ENCODE measurements around the gene NFX1.
A peak's percentile ranks its signal among the peaks of the same experiment; 100 is the strongest.
"Not testable (repeated sequence)": the region's sequence is repeated elsewhere in the genome, so short reads cannot be mapped to it uniquely, and the experiment has no call there.

The NFX1 gene

GRCh38 chr9:33304362-33304761, 14.0 kb downstream of the NFX1 start:
- no peak for TF ChIP-seq CTCF (conservative IDR thresholded peaks at IDR 0.05; ENCODE audit: low read length)
- DNase-seq (ENCODE audit: low read depth): no peak
- H3K4me3 ChIP-seq (ENCODE audit: low read length): no peak overlapping the region

- no peak for DNase-seq (ENCODE audit: low read depth)
- H3K4me3 ChIP-seq (ENCODE audit: low read length): no peak overlapping the region
- TF ChIP-seq CTCF (conservative IDR thresholded peaks at IDR 0.05; ENCODE audit: low read length): no peak
Measured at GRCh38 chr9:33306037-33306436, 15.7 kb downstream of the NFX1 start.

- no peak for TF ChIP-seq CTCF (conservative IDR thresholded peaks at IDR 0.05; ENCODE audit: low read length)
- no peak for DNase-seq (ENCODE audit: low read depth)
Measured at GRCh38 chr9:33307067-33307466, 16.8 kb downstream of the NFX1 start.

GRCh38 chr9:33309903-33310302, 19.6 kb downstream of the NFX1 start:
- H3K4me3 ChIP-seq (ENCODE audit: low read length): no peak overlapping the region
- TF ChIP-seq CTCF (conservative IDR thresholded peaks at IDR 0.05; ENCODE audit: low read length): no peak
- no peak for DNase-seq (ENCODE audit: low read depth)

More at GRCh38 chr9:33307067-33307466, 16.8 kb downstream of the NFX1 start:
- H3K4me3 ChIP-seq (ENCODE audit: low read length): no peak overlapping the region

- TF ChIP-seq CTCF (conservative IDR thresholded peaks at IDR 0.05; ENCODE audit: low read length): no peak
- no peak overlapping the region for H3K4me3 ChIP-seq (ENCODE audit: low read length)
Measured at GRCh38 chr9:33310748-33311147, 20.4 kb downstream of the NFX1 start.

GRCh38 chr9:33311953-33312352, 21.6 kb downstream of the NFX1 start:
- DNase-seq (ENCODE audit: low read depth): no peak
- no peak for TF ChIP-seq CTCF (conservative IDR thresholded peaks at IDR 0.05; ENCODE audit: low read length)

More at GRCh38 chr9:33310748-33311147, 20.4 kb downstream of the NFX1 start:
- DNase-seq (ENCODE audit: low read depth): no peak

GRCh38 chr9:33315371-33315770, 25.1 kb downstream of the NFX1 start:
- no peak overlapping the region for H3K4me3 ChIP-seq (ENCODE audit: low read length)
- TF ChIP-seq CTCF (conservative IDR thresholded peaks at IDR 0.05; ENCODE audit: low read length): no peak
- peak; percentile 7 for DNase-seq (ENCODE audit: low read depth)

More at GRCh38 chr9:33311953-33312352, 21.6 kb downstream of the NFX1 start:
- no peak overlapping the region for H3K4me3 ChIP-seq (ENCODE audit: low read length)

- DNase-seq (ENCODE audit: low read depth); H3K4me3 ChIP-seq (ENCODE audit: low read length): not testable (repeated sequence)
Measured at GRCh38 chr9:33317136-33317535, 26.8 kb downstream of the NFX1 start.

All from AG10803 (cell line).